Activated CD8-positive, alpha-beta memory T cell treated with anti-CD3 and anti-CD28 coated beads, Interleukin-2, amount 50 U/mL, for 1 hour (primary cell): ENCODE measurements around the gene LAMB3.

Experiments used
- DNase-seq: peaks from one replicate; pipeline ENCODE4 v3.0.0-alpha.2; 2020; ENCODE audit errors: extremely low read depth

Gene LAMB3

DNA sequence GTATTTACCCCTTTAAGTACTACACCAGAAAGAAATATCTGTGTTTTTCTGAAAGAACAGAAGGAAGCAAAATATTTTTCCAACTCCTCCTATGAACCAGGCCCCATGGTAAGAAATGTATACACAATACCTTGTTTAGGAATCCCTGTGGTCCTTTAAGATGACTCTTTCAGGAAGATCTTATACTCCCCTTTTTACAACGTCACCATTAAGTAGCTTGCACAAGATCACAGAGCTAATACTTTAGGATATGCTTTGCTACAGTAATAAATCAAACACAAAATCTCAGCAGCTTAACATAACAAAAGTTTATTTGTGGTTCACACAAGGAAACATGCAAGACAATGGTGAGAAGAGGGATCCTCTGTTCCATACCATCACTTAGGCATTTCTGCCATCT is 8.8 kb upstream of the LAMB3 start:
- DNase-seq, result no peak

DNA sequence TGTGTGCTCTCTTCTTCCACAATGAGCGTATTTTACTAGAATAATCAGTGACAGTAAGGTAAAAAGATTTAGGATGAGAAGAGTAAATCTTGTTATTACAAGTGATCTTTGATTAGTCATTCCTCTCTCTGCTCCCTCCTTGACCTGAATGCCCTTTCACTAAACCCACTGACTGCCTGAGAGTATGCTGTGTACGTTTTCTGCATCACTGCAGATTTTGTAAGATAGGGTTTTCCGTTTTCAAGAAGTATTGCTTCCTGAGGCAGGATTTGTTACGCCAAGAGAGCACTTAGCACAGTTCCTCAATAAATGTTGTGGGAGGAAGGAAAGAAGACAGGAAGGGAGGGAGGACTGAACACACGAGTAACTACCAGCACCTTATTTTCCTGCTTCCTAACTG is 7.7 kb upstream of the LAMB3 start:
- DNase-seq, result no peak

- DNase-seq, result no peak
Observed at GRCh38 chr1:209657918-209658317, 5.7 kb upstream of the LAMB3 start.

DNA sequence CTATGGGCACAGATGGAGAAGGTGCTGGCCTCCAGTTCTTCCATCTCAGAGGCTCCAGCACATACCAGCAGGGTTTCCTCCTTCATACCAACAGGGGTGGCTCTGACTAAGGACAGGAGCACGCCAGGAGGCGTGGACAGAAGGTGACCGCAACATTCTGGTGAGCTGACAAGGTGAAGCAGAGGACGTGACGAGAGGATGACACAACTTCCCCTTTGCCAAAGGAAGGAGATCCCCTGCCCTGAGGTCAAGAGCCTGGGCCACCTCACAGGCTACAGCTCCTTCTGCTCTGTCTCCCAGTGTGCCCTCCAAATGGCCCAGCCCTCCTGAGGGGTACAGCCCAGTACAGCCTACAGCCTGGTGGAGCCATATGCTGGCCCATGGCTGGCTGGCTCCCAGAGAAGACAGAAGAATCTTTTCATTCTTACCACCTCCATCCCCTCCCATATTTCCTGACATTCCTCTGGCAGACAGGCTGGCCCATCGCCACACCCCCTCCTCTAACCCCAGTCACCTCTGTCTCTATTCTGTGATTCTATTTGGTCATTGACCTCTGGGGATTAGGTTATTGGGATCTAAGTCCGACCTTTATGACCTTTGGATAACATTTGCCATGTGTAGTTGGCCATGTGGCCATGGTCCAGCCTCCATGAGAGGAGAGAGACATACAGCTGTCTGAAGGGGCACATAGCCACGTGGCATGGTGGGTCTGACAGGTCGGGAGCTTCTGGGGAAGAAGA is 5.1 kb upstream of the LAMB3 start:
- no peak for DNase-seq

DNA sequence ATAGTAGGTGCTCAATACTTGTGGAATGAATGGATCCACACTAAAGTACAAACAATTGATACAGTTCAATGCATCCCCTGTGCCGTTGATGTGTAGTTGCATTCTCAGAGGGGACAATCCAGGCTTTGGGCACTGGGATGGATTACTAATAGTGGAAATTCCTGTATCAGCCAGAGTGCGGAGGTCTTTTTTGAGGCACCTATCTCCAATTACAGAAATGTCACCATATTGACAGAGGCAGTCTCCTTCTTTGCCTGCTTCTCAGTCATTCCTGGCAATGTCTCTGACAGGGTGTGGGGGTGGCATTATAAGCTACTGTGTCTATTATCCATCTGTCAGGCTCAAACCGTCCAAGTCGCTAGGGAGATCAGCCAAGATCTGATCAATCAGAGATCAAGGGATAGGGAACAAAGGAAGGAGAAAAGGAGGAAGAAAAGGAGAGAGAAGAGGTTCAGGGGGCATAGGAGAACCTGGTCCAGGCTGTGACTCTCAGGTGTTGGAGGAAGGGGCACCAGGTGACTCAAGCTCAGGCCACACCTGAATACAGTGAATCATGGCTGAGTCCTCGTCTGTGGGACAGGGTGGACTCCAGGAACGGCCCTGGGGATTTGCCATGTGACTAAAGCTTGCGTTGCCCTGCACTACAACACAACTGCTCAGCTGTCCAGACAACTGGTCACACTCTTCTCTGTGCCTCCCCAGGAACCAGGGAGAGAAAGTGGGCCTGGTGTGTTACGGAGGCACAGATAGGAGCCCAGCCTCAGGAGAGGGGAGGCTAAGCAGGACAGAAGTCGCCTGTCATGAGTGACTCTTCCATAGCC is 3.4 kb upstream of the LAMB3 start:
- no peak for DNase-seq

DNA sequence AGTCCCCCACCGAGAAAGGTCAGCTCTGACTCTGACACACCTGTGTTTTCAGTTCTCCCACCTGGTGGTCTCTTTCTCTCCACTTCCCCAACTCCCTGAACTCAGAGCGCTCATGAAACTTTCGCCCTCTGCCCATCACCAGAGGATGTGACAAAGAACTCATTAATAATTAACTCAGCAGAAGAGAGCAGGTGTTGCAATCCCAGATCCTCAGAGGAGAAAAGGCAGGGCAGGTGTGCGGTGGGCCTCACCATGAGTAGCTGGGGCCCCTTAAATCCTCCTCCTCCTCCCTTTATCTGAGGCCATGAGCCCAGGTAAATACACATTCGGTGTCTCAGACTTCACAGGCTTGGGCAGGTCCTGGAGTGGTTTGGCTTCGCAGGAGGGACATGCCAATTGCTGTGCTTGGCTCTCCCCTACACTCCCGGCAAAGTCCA is 1.7 kb upstream of the LAMB3 start:
- DNase-seq, result no peak

GRCh38 chr1:209652873-209653401 is 712 bp upstream of the LAMB3 start:
- no peak for DNase-seq

DNA sequence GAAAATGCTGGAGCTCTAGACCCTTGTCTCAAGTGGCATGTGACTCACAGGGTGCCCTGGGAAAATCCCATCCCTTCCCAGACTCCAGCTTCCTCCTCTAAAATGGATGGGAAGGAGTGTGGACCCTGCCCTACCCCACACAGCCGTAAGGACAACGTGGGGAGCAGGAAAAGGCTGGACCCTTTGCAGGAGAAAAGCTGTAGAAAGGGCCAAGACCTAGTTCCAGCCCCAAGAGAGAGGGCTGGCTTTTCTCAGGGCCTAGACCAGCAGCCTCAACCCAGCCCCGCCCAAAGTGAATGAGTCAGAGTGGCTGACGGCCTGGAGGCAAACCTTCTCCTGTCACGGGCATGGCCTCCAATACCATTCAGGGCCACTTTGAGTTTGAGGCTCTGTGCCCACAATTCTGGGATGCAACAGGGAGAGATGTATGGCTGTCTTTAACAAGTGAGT is 1.1 kb downstream of the LAMB3 start:
- no peak for DNase-seq

GRCh38 chr1:209650454-209650853 is 1.8 kb downstream of the LAMB3 start:
- no peak for DNase-seq

DNA sequence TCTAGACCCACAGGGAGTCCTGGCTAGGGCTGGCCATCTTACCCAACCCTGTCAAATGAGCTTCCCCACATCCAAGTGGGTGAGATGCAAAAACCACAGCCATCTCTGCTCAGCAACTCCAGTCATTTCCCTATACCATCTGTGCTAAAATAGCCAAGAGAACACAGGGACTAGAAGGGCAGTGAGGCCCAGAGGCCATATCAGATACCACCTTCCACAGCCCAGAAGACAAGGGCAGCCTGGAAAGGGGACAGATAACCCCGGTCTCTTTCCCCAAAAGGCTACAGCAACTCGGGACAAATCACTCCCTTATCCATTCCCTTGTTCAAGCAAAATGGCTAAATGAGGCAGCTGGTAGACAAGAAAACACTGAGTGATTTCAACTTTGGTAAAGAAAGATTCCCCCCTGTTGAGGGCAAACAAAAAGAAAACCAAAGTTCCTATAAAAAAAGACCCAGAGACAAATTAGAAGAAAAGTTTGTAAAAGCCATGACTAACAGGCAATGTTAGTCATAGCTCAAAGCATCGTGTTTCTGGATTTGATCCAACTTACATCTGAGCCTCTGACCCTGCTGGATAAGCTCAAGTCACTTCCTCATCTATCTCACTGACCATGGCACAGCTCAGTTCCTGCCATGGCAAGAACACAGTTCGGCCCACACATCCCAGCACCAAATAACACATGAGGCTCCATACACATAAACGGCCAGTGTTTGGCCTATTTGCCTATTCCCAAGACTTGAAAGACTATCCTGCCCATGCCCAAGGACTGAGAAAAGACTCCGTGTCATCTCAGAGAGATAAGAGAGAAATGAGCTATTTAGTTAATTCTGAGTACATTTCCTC is 3.1 kb downstream of the LAMB3 start:
- DNase-seq, result no peak

GRCh38 chr1:209648346-209648745 is 3.9 kb downstream of the LAMB3 start:
- no peak for DNase-seq

DNA sequence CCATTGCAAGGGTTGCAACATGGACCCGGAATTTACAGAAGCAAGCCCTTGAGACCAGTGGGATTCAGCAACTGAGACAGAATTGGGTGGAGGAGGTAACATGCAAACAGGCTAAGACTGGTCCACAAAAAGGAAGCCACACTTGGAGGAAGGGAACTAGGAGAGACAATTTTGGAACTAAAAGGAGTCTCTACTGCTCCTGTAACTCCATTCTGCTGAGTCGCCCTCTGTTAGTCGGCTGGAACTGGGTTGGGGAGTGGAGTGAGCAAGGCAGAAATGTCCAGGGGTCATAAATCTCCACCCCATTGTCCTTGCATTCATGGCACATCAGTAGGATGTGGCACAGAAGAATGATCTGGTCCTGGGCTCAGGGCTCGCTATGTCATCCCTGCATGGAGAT is 5.1 kb downstream of the LAMB3 start:
- no peak for DNase-seq

- no peak for DNase-seq
Observed at GRCh38 chr1:209646558-209646957, 5.7 kb downstream of the LAMB3 start.

- DNase-seq, result no peak
Observed at GRCh38 chr1:209645574-209646452, 6.4 kb downstream of the LAMB3 start.

DNA sequence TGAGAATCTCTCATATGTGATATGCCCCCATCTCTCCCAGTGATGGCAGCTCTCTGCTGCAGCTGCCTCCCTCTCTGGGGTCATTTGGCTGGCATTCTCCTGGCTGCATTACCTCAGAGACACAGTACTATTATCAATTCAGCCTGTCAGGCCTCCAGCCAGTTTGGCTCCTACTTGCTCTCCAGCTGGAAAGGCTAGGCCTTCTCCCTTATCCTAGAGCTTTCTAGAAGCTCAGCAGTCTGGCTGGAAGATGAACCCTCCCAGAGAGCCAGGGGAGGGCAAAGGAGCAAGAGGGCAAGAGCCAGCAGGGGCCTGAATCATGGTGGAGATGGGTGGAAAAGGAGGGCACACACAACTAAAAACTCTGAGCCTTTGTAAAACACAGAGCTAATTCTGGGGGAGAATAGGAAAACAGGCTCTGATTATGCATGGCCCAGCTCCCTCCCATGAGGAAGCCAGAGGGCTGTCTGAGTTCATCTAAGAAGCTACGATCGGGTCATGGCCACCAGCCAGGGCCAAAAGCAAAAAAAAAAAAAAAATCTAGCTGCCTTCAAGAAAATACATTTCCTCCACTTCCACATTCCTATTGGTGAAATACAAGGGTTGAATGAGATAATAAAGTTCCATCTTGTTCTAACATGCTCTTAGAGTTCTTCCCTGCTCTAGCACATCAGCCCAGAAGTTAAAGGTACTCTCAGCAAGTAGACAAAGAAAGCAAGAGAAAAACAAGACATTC is 8.8 kb downstream of the LAMB3 start:
- DNase-seq, result no peak

DNA sequence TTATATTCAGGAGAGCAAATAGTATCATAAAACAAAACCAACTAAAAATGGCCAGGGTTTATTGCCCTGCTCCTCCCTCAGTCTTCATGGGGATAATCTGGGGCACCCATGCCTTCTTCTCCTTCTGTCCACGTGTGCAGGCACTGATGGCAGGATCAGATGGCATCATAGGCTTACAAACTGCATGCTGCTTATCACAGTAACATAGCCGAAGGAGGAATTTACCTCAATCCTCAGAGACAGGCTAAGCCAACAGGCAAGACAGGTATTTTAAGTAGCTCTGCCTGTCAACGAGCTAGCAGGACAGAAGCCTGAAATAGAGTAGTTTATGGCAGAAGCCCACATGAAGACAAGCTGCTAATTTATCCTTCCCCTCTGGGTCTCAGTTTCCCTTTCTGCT is 9.4 kb downstream of the LAMB3 start:
- DNase-seq, result no peak

GRCh38 chr1:209641832-209642172 is 10.4 kb downstream of the LAMB3 start:
- no peak for DNase-seq

- DNase-seq, result no peak
Observed at GRCh38 chr1:209635850-209636249, 16.4 kb downstream of the LAMB3 start.

- DNase-seq, result no peak
Observed at GRCh38 chr1:209634005-209634737, 18.1 kb downstream of the LAMB3 start.
